Astrocyte (in vitro differentiated cells and primary cell): ENCODE data around the gene ADM5. TPM values are rescaled to one million over a fixed set of nuclear protein-coding genes. Genes with fewer than 3 reads are reported as not detected.

Experiments used
- DNase-seq: peaks from one replicate; pipeline ENCODE4 v3.0.0-alpha.2; 2010; ENCODE audit warnings: low read depth
- FAIRE-seq: peaks from 2 replicates; lab custom pipeline; 2011; peaks lifted over from hg19 to GRCh38; lab: Jason Lieb, UNC
- H2AFZ ChIP-seq: 2 replicates; pipeline ENCODE4 v1.6.0; 2012; ENCODE audit warnings: low read depth, low read length, inconsistent platforms
- H3K27ac ChIP-seq: 2 replicates; pipeline ENCODE4 v1.5.1; 2011; ENCODE audit warnings: low read depth, low read length, inconsistent platforms
- H3K27me3 ChIP-seq: 2 replicates; pipeline ENCODE4 v1.6.0; 2011; ENCODE audit warnings: low read length, inconsistent platforms; ENCODE audit not compliant: insufficient read depth
- H3K36me3 ChIP-seq: 2 replicates; pipeline ENCODE4 v1.5.1; 2011; ENCODE audit warnings: low read length, inconsistent platforms; ENCODE audit not compliant: insufficient read depth
- H3K4me1 ChIP-seq: 2 replicates; pipeline ENCODE4 v1.5.1; 2011; ENCODE audit warnings: low read length, inconsistent platforms; ENCODE audit not compliant: insufficient read depth
- H3K4me2 ChIP-seq: 2 replicates; pipeline ENCODE4 v1.6.0; 2012; ENCODE audit warnings: low read length, inconsistent platforms
- H3K4me3 ChIP-seq: 2 replicates; pipeline ENCODE4 v1.5.1; 2011; ENCODE audit warnings: low read depth, mild to moderate bottlenecking, low read length, inconsistent platforms; ENCODE audit not compliant: insufficient read depth
- H3K79me2 ChIP-seq: 2 replicates; pipeline ENCODE4 v1.6.0; 2012; ENCODE audit warnings: mild to moderate bottlenecking, low read length, inconsistent platforms; ENCODE audit not compliant: insufficient read depth
- H3K9ac ChIP-seq: 2 replicates; pipeline ENCODE4 v1.6.0; 2012; ENCODE audit warnings: mild to moderate bottlenecking, low read length, inconsistent platforms
- H3K9me3 ChIP-seq: 2 replicates; pipeline ENCODE4 v1.5.1; 2012; ENCODE audit warnings: low read depth, mild to moderate bottlenecking, low read length, inconsistent platforms; ENCODE audit not compliant: insufficient read depth
- H4K20me1 ChIP-seq: 2 replicates; pipeline ENCODE4 v1.6.0; 2012; ENCODE audit warnings: low read length, inconsistent platforms; ENCODE audit not compliant: insufficient read depth
- H3K27ac Mint-ChIP-seq: one replicate; pipeline ENCODE4 v1.8.0; 2021; ENCODE audit warnings: mild to moderate bottlenecking, mixed read lengths; ENCODE audit not compliant: unreplicated experiment
- H3K27me3 Mint-ChIP-seq: one replicate; pipeline ENCODE4 v1.8.0; 2021; ENCODE audit warnings: low read depth, mixed read lengths; ENCODE audit not compliant: unreplicated experiment
- H3K36me3 Mint-ChIP-seq: one replicate; pipeline ENCODE4 v1.8.0; 2021; ENCODE audit warnings: low read depth, mixed read lengths; ENCODE audit not compliant: unreplicated experiment
- H3K4me1 Mint-ChIP-seq: one replicate; pipeline ENCODE4 v1.8.0; 2021; ENCODE audit warnings: low read depth, mixed read lengths; ENCODE audit not compliant: unreplicated experiment
- H3K4me3 Mint-ChIP-seq: one replicate; pipeline ENCODE4 v1.8.0; 2021; ENCODE audit warnings: mild to moderate bottlenecking, moderate library complexity, mixed read lengths; ENCODE audit not compliant: unreplicated experiment
- H3K9me3 Mint-ChIP-seq: one replicate; pipeline ENCODE4 v1.8.0; 2021; ENCODE audit warnings: mild to moderate bottlenecking, mixed read lengths; ENCODE audit not compliant: unreplicated experiment
- CTCF ChIP-seq: IDR thresholded peaks from 2 replicates; pipeline ENCODE4 v1.5.1; 2011; ENCODE audit warnings: low read depth, mild to moderate bottlenecking, inconsistent platforms, low read length, moderate library complexity; ENCODE audit not compliant: insufficient read depth
- EZH2 ChIP-seq: IDR thresholded peaks from 2 replicates; pipeline ENCODE4 v1.6.1; 2012; ENCODE audit warnings: mild to moderate bottlenecking, low read length, inconsistent platforms; ENCODE audit not compliant: insufficient read depth
- total RNA-seq: library from RNA; stranded (reverse); gene quantifications from 2 replicates; pipeline ENCODE4 v1.2.1, GENCODE V29; 2021

Gene ADM5
- total RNA-seq, 1 donor from 2014 or later, result 1.6 TPM

- Histone ChIP-seq H3K4me3 (no peak overlapping the region), H3K27ac (no peak overlapping the region), H3K9ac (no peak overlapping the region), H3K36me3 (peaks cover 16% of the 10 kb centered on the region), H3K9me3 (no peaks in the 10 kb centered on the region), H3K4me2 (no peak overlapping the region), H4K20me1 (peaks cover 54% of the 10 kb centered on the region), H2AFZ (no peak overlapping the region), H3K27me3 (no peaks in the 10 kb centered on the region), H3K4me1 (peaks cover 15% of the 10 kb centered on the region), H3K79me2 (peaks cover 17% of the 10 kb centered on the region)
- no peak overlapping the region for H3K27ac Mint-ChIP-seq
- peaks cover 14% of the 10 kb centered on the region for H3K36me3 Mint-ChIP-seq
- DNase-seq (no peak), FAIRE-seq (no peak)
- TF ChIP-seq CTCF (no peak), EZH2 (no peak)
- no peaks in the 10 kb centered on the region for H3K9me3 Mint-ChIP-seq
- peaks cover 12% of the 10 kb centered on the region for H3K4me1 Mint-ChIP-seq
- no peaks in the 10 kb centered on the region for H3K27me3 Mint-ChIP-seq
- H3K4me3 Mint-ChIP-seq, result peak overlapping the region; percentile 62
These were observed 2.8 kb upstream of the ADM5 start for GRCh38 chr19:49686503-49687088.

- no peaks in the 10 kb centered on the region for H3K27me3 Mint-ChIP-seq
- FAIRE-seq (no peak), DNase-seq (no peak)
- no peaks in the 10 kb centered on the region for H3K27me3 ChIP-seq
- peaks cover 12% of the 10 kb centered on the region for H3K4me1 Mint-ChIP-seq
- no peak overlapping the region for H3K9ac ChIP-seq
- H4K20me1 ChIP-seq, result peaks cover 49% of the 10 kb centered on the region
- peaks cover 15% of the 10 kb centered on the region for H3K4me1 ChIP-seq
- peak overlapping the region; percentile 62 for H3K4me3 Mint-ChIP-seq
- peaks cover 12% of the 10 kb centered on the region for H3K36me3 ChIP-seq
- H2AFZ ChIP-seq, result no peak overlapping the region
- H3K27ac Mint-ChIP-seq, result no peak overlapping the region
- TF ChIP-seq CTCF (no peak), EZH2 (no peak)
- H3K4me2 ChIP-seq, result no peak overlapping the region
- H3K9me3 ChIP-seq, result no peaks in the 10 kb centered on the region
- no peak overlapping the region for H3K27ac ChIP-seq
- H3K36me3 Mint-ChIP-seq, result peaks cover 14% of the 10 kb centered on the region
- H3K9me3 Mint-ChIP-seq, result no peaks in the 10 kb centered on the region
- H3K4me3 ChIP-seq, result no peak overlapping the region
- peaks cover 11% of the 10 kb centered on the region for H3K79me2 ChIP-seq
These were observed 2.2 kb upstream of the ADM5 start for GRCh38 chr19:49687150-49687549.

- H3K27ac Mint-ChIP-seq, result no peak overlapping the region
- H3K4me3 Mint-ChIP-seq, result peak overlapping the region; percentile 55
- no peak overlapping the region for H3K27ac ChIP-seq
These were observed 1.7 kb upstream of the ADM5 start for GRCh38 chr19:49687566-49688316.

More at GRCh38 chr19:49687566-49688316, 1.7 kb upstream of the ADM5 start:
- Histone ChIP-seq H3K9ac (no peak overlapping the region), H3K4me3 (no peak overlapping the region), H3K27me3 (no peaks in the 10 kb centered on the region), H3K36me3 (peaks cover 8% of the 10 kb centered on the region), H3K79me2 (peaks cover 7% of the 10 kb centered on the region), H3K9me3 (no peaks in the 10 kb centered on the region), H2AFZ (no peak overlapping the region), H4K20me1 (peaks cover 44% of the 10 kb centered on the region), H3K4me2 (no peak overlapping the region), H3K4me1 (peaks cover 15% of the 10 kb centered on the region)
- DNase-seq, result no peak
- Mint-ChIP-seq H3K27me3 (no peaks in the 10 kb centered on the region), H3K36me3 (peaks cover 11% of the 10 kb centered on the region), H3K9me3 (no peaks in the 10 kb centered on the region), H3K4me1 (peaks cover 12% of the 10 kb centered on the region)
- no peak for FAIRE-seq
- no peak for TF ChIP-seq EZH2
- TF ChIP-seq CTCF, result no peak
